IMR-90 (cell line): ENCODE results near the gene PPL. TPM values are rescaled to one million over a fixed set of nuclear protein-coding genes. Genes with fewer than 3 reads are reported as not detected.

Source experiments
- ATAC-seq: fragments of 200-7000 bp; cut with Tn5 transposase; 2 replicates; pipeline ENCODE4 v1.9.1; 2020; ENCODE audit warnings: low read depth, mild to moderate bottlenecking, moderate library complexity
- BruUV-seq: library from RNA; stranded (reverse); fragments of 400-500 nt; replicated peaks from 2 replicates; lab custom pipeline; 2021; lab: Mats Ljungman, UMichigan
- CTCF ChIA-PET: fragments of 300-600 bp; formaldehyde crosslinking; extraction: SDS; loops from one replicate; lab custom pipeline; 2021; ENCODE audit warnings: antibody characterized with exemption; lab: Yijun Ruan, JAX
- POLR2A ChIA-PET: fragments of 300-600 bp; sonication (Branson Sonifier 250); formaldehyde crosslinking; loops from one replicate; lab custom pipeline; 2022; ENCODE audit warnings: antibody characterized with exemption; ENCODE audit not compliant: unreplicated experiment; lab: Charles Lee
- DNase-seq: peaks from one replicate; pipeline ENCODE4 v3.0.0; 2013
- H2AFZ ChIP-seq: replicated peaks from 2 replicates; pipeline ENCODE3; 2013; ENCODE audit warnings: low read length, mild to moderate bottlenecking; ENCODE audit not compliant: poor library complexity
- H2AK5ac ChIP-seq: 2 replicates; pipeline ENCODE4 v1.6.1; 2013; ENCODE audit warnings: low read depth, low read length, inconsistent platforms
- H2AK9ac ChIP-seq: replicated peaks from 2 replicates; pipeline ENCODE3; 2013; ENCODE audit warnings: mild to moderate bottlenecking, low read depth, low read length, moderate library complexity; ENCODE audit not compliant: poor library complexity
- H2BK120ac ChIP-seq: 2 replicates; pipeline ENCODE4 v1.6.1; 2013; ENCODE audit warnings: low read depth, low read length, inconsistent platforms
- H2BK15ac ChIP-seq: 3 replicates; pipeline ENCODE4 v1.6.1; 2013; ENCODE audit warnings: low read depth, low read length, inconsistent platforms
- H2BK20ac ChIP-seq: 2 replicates; pipeline ENCODE4 v1.6.1; 2013; ENCODE audit warnings: low read depth, mild to moderate bottlenecking, inconsistent platforms, low read length, moderate library complexity
- H2BK5ac ChIP-seq: 2 replicates; pipeline ENCODE4 v1.6.1; 2013; ENCODE audit warnings: mild to moderate bottlenecking, low read depth, low read length, inconsistent platforms; ENCODE audit not compliant: poor library complexity, severe bottlenecking
- H3K14ac ChIP-seq: replicated peaks from 2 replicates; pipeline ENCODE4 v1.6.1; 2013; ENCODE audit warnings: low read depth, low read length, inconsistent platforms
- H3K18ac ChIP-seq: 2 replicates; pipeline ENCODE4 v1.6.1; 2013; ENCODE audit warnings: low read depth, low read length, control low read depth
- H3K23ac ChIP-seq: 2 replicates; pipeline ENCODE4 v1.6.1; 2013; ENCODE audit warnings: low read depth, low read length, inconsistent platforms
- H3K27ac ChIP-seq: 2 replicates; pipeline ENCODE4 v1.5.1; 2013; ENCODE audit warnings: mild to moderate bottlenecking, control low read depth, low read length; ENCODE audit not compliant: insufficient read depth
- H3K27me3 ChIP-seq: 2 replicates; pipeline ENCODE4 v1.6.1; 2013; ENCODE audit warnings: low read length; ENCODE audit not compliant: control insufficient read depth, insufficient read depth
- H3K36me3 ChIP-seq: 2 replicates; pipeline ENCODE4 v1.6.1; 2013; ENCODE audit warnings: low read length, mixed read lengths; ENCODE audit not compliant: control insufficient read depth, insufficient read depth
- H3K4ac ChIP-seq: 2 replicates; pipeline ENCODE4 v1.6.1; 2013; ENCODE audit warnings: low read depth, low read length, inconsistent platforms
- H3K4me1 ChIP-seq: 2 replicates; pipeline ENCODE4 v1.6.1; 2013; ENCODE audit warnings: low read length, mixed read lengths; ENCODE audit not compliant: control insufficient read depth, insufficient read depth
- H3K4me2 ChIP-seq: 2 replicates; pipeline ENCODE4 v1.6.1; 2013; ENCODE audit warnings: low read depth, mild to moderate bottlenecking, control low read depth, low read length, moderate library complexity
- H3K4me3 ChIP-seq: 2 replicates; pipeline ENCODE4 v1.5.1; 2013; ENCODE audit warnings: low read depth, mild to moderate bottlenecking, control low read depth, low read length, moderate library complexity; ENCODE audit not compliant: insufficient read depth
- H3K56ac ChIP-seq: 2 replicates; pipeline ENCODE4 v1.6.1; 2013; ENCODE audit warnings: low read length, inconsistent platforms; ENCODE audit not compliant: insufficient read depth; ENCODE audit errors: extremely low read depth
- H3K79me1 ChIP-seq, 2 experiments: 2 replicates each; pipeline ENCODE4 v1.6.1; 2013; ENCODE audit warnings: low read length in 2 of 2, inconsistent platforms in 1 of 2, low read depth in 1 of 2
- H3K9ac ChIP-seq: 2 replicates; pipeline ENCODE4 v1.6.1; 2013; ENCODE audit warnings: low read depth, low read length, control low read depth
- H3K9me1 ChIP-seq: 2 replicates; pipeline ENCODE4 v1.6.1; 2013; ENCODE audit warnings: low read length, inconsistent platforms; ENCODE audit not compliant: insufficient read depth
- H3K9me3 ChIP-seq: 2 replicates; pipeline ENCODE4 v1.6.1; 2013; ENCODE audit warnings: low read length; ENCODE audit not compliant: control insufficient read depth, insufficient read depth
- H4K20me1 ChIP-seq: 2 replicates; pipeline ENCODE4 v1.6.1; 2013; ENCODE audit warnings: low read length, inconsistent platforms; ENCODE audit not compliant: insufficient read depth
- H4K5ac ChIP-seq: 2 replicates; pipeline ENCODE4 v1.6.1; 2013; ENCODE audit warnings: mild to moderate bottlenecking, low read depth, low read length, control low read depth
- H4K8ac ChIP-seq, 2 experiments: 2 replicates each; pipeline ENCODE4 v1.6.1; 2013; ENCODE audit warnings: low read depth in 2 of 2, low read length in 2 of 2, control low read depth in 1 of 2, inconsistent platforms in 1 of 2
- H4K91ac ChIP-seq: 2 replicates; pipeline ENCODE4 v1.6.1; 2013; ENCODE audit warnings: low read depth, low read length, inconsistent platforms; ENCODE audit not compliant: insufficient read depth
- BHLHE40 ChIP-seq: fragments of 150-350 bp; IDR thresholded peaks from 2 replicates; pipeline ENCODE4 v1.6.1; 2016; ENCODE audit warnings: mild to moderate bottlenecking, low read depth, low read length
- CEBPB ChIP-seq: IDR thresholded peaks from 2 replicates; pipeline ENCODE4 v1.6.1; 2012; ENCODE audit warnings: low read depth, low read length, improper control_type of control experiment
- CTCF ChIP-seq: conservative IDR thresholded peaks from 2 replicates; pipeline ENCODE4 v1.5.1; 2012; ENCODE audit warnings: mild to moderate bottlenecking, low read depth, low read length, improper control_type of control experiment
- MAFK ChIP-seq: IDR thresholded peaks from 2 replicates; pipeline ENCODE4 v1.6.1; 2012; ENCODE audit warnings: low read depth, low read length, improper control_type of control experiment
- NFE2L2 ChIP-seq: fragments of 150-350 bp; IDR thresholded peaks from 2 replicates; pipeline ENCODE4 v1.6.1; 2016; ENCODE audit warnings: low read depth, mild to moderate bottlenecking, low read length
- POLR2A ChIP-seq: IDR thresholded peaks from 2 replicates; pipeline ENCODE4 v1.6.1; 2012; ENCODE audit warnings: mild to moderate bottlenecking, low read depth, low read length
- RAD21 ChIP-seq: IDR thresholded peaks from 2 replicates; pipeline ENCODE4 v1.6.1; 2012; ENCODE audit warnings: low read length, improper control_type of control experiment
- USF2 ChIP-seq: fragments of 150-350 bp; IDR thresholded peaks from 2 replicates; pipeline ENCODE4 v1.6.1; 2017; ENCODE audit warnings: mild to moderate bottlenecking, antibody characterized with exemption, low read length, low read depth
- WGBS, 2 experiments: methylation state at CpG; one replicate each; pipeline versions ENCODE4 v1.1.5 to v1.1.7; 2013; ENCODE audit warnings: missing lambda C conversion rate in 2 of 2; ENCODE audit not compliant: insufficient read length in 1 of 2; ENCODE audit errors: extremely low coverage in 2 of 2; 5-methylcytosine and 5-hydroxymethylcytosine counted together
- dilution Hi-C: fragments of 300-500 bp; cut with HindIII; formaldehyde crosslinking; loops from one replicate; pipeline ENCODE4 v1.14.3; 2018; ENCODE audit warnings: low sequenced_read_pairs; ENCODE audit not compliant: unreplicated experiment
- in situ Hi-C: fragments of 300-500 bp; cut with MboI; formaldehyde crosslinking; loops from 3 replicates; pipeline ENCODE4 v1.14.3; 2019; ENCODE audit warnings: low sequenced_read_pairs, inconsistent platforms, mixed read lengths
- intact Hi-C: fragments of 100-400 bp; cut with micrococcal nuclease; formaldehyde crosslinking; loops from 2 replicates; pipeline ENCODE4 v1.10.0; 2022
- polyA plus RNA-seq, 3 experiments: library from polyadenylated mRNA; depleted of rRNA; stranded (reverse); fragments of >200 nt; gene quantifications; 2 replicates each; pipeline ENCODE4 v1.2.3, GENCODE V29; 2012; ENCODE audit warnings: low replicate concordance in 1 of 3
- total RNA-seq: library from RNA; depleted of rRNA; stranded (reverse); fragments of >200 nt; gene quantifications from 2 replicates; pipeline ENCODE4 v1.2.3, GENCODE V29; 2012

The PPL gene
- total and polyA plus RNA-seq, 2 of the 4 experiments (the other 2 are of a cell fraction): 0.34 to 0.36 TPM

GRCh38 chr16:4924593-4925292 lies 12.2 kb downstream of the PPL start:
- no TSS peak for BruUV-seq
- 42% methylated on average over 5 of the region's 12 CpGs; no CpG with 5 or more reads in 1 of the 2 experiments for WGBS, 2 experiments

More at GRCh38 chr16:4924593-4925292, 12.2 kb downstream of the PPL start:
- Histone ChIP-seq H2BK120ac (no peak overlapping the region), H2BK15ac (no peak overlapping the region), H2AK5ac (no peak overlapping the region), H4K5ac (no peak overlapping the region), H3K27ac (no peak overlapping the region), H3K23ac (no peak overlapping the region), H3K56ac (no peak overlapping the region), H3K4me2 (no peak overlapping the region), H3K14ac (no peak overlapping the region), H3K9me3 (peaks cover 10% of the 10 kb centered on the region), H4K8ac (no peak overlapping the region), H3K4ac (no peak overlapping the region), H3K27me3 (peaks cover 21% of the 10 kb centered on the region), H3K9ac (no peak overlapping the region), H3K79me1 (no peaks in the 10 kb centered on the region), H2AK9ac (no peak overlapping the region), H3K36me3 (no peaks in the 10 kb centered on the region), H4K20me1 (no peaks in the 10 kb centered on the region), H2AFZ (no peak overlapping the region), H2BK20ac (no peak overlapping the region), H3K9me1 (no peaks in the 10 kb centered on the region), H3K4me1 (peaks cover 2% of the 10 kb centered on the region; the same call in 1 of the 2 replicates), H2BK5ac (no peak overlapping the region), H3K4me3 (no peak overlapping the region), H4K91ac (no peak overlapping the region), H3K18ac (no peak overlapping the region)
- POLR2A ChIA-PET: interaction anchor here (0.6 kb wide), 1 partner anchor 218 kb away, joined by 4 read pairs; no protein-coding TSS in a partner anchor
- CTCF ChIA-PET: no interaction called here
- ATAC-seq: no peak
- dilution Hi-C loops (no loop called here), in situ Hi-C loops (no loop called here), intact Hi-C loops (no loop called here)
- DNase-seq: no peak
- TF ChIP-seq BHLHE40 (no peak), POLR2A (no peak), CEBPB (no peak), RAD21 (no peak), MAFK (no peak), USF2 (no peak), CTCF (no peak), NFE2L2 (no peak)
